DND-41 (cell line): Measurements from ENCODE around the gene SGCB.
A peak's percentile ranks its signal among the peaks of the same experiment; 100 is the strongest.
"Not testable (repeated sequence)": the region's sequence is repeated elsewhere in the genome, so short reads cannot be mapped to it uniquely, and the experiment has no call there.

Experiments
- ATAC-seq: fragments of 200-7000 bp; cut with Tn5 transposase; 3 replicates; pipeline ENCODE4 v1.9.1; 2021; ENCODE audit warnings: low read depth; ENCODE audit not compliant: insufficient read depth
- DNase-seq: peaks from one replicate; pipeline ENCODE4 v3.0.0-alpha.2; 2020
- H2AFZ ChIP-seq: 2 replicates; pipeline ENCODE4 v1.6.0; 2012; ENCODE audit warnings: low read depth, low read length
- H3K27ac ChIP-seq: 2 replicates; pipeline ENCODE4 v1.5.1; 2012; ENCODE audit warnings: low read length, inconsistent platforms
- H3K27me3 ChIP-seq: fragments of 200-600 bp; sonication (generic); 2 replicates; pipeline ENCODE4 v1.6.0; 2012; ENCODE audit warnings: low read length, mild to moderate bottlenecking, inconsistent platforms; ENCODE audit not compliant: insufficient read depth, poor library complexity
- H3K36me3 ChIP-seq: 2 replicates; pipeline ENCODE4 v1.5.1; 2012; ENCODE audit warnings: low read length, inconsistent platforms; ENCODE audit not compliant: insufficient read depth
- H3K4me1 ChIP-seq: 2 replicates; pipeline ENCODE4 v1.5.1; 2012; ENCODE audit warnings: mild to moderate bottlenecking, low read length; ENCODE audit not compliant: insufficient read depth
- H3K4me2 ChIP-seq: 2 replicates; pipeline ENCODE4 v1.6.0; 2012; ENCODE audit warnings: mild to moderate bottlenecking, moderate library complexity, low read length, inconsistent platforms; ENCODE audit not compliant: insufficient read depth
- H3K4me3 ChIP-seq, 2 experiments: fragments of 200-600 bp in 1 of 2; shearing (Covaris generic) in 1 of 2; 2 replicates each; pipeline ENCODE4 v1.5.1; 2012 to 2016; ENCODE audit warnings: inconsistent platforms in 2 of 2, low read length in 2 of 2, mild to moderate bottlenecking in 2 of 2, low read depth in 1 of 2, moderate library complexity in 1 of 2
- H3K79me2 ChIP-seq: 2 replicates; pipeline ENCODE4 v1.6.0; 2012; ENCODE audit warnings: low read length, inconsistent platforms; ENCODE audit not compliant: insufficient read depth
- H3K9ac ChIP-seq: 2 replicates; pipeline ENCODE4 v1.6.0; 2012; ENCODE audit warnings: low read depth, mild to moderate bottlenecking, inconsistent platforms, low read length, moderate library complexity
- H3K9me3 ChIP-seq: 2 replicates; pipeline ENCODE4 v1.5.1; 2012; ENCODE audit warnings: low read length, moderate library complexity, mild to moderate bottlenecking, inconsistent platforms; ENCODE audit not compliant: insufficient read depth, severe bottlenecking
- H4K20me1 ChIP-seq: 2 replicates; pipeline ENCODE4 v1.6.0; 2012; ENCODE audit warnings: low read length; ENCODE audit not compliant: insufficient read depth
- EZH2 ChIP-seq: IDR thresholded peaks from 3 replicates; pipeline ENCODE4 v1.6.1; 2012; ENCODE audit warnings: borderline replicate concordance, low read depth, mild to moderate bottlenecking, moderate library complexity, low read length, inconsistent platforms; ENCODE audit not compliant: severe bottlenecking
- TF ChIP-seq, protein P1 (sequence below): IDR thresholded peaks from 2 replicates; pipeline ENCODE4 v1.5.1; 2012; ENCODE audit warnings: borderline replicate concordance, low read length, moderate library complexity, mild to moderate bottlenecking; ENCODE audit not compliant: poor library complexity, severe bottlenecking; ENCODE audit errors: extremely low read depth

Gene SGCB, protein sequence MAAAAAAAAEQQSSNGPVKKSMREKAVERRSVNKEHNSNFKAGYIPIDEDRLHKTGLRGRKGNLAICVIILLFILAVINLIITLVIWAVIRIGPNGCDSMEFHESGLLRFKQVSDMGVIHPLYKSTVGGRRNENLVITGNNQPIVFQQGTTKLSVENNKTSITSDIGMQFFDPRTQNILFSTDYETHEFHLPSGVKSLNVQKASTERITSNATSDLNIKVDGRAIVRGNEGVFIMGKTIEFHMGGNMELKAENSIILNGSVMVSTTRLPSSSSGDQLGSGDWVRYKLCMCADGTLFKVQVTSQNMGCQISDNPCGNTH

DNA sequence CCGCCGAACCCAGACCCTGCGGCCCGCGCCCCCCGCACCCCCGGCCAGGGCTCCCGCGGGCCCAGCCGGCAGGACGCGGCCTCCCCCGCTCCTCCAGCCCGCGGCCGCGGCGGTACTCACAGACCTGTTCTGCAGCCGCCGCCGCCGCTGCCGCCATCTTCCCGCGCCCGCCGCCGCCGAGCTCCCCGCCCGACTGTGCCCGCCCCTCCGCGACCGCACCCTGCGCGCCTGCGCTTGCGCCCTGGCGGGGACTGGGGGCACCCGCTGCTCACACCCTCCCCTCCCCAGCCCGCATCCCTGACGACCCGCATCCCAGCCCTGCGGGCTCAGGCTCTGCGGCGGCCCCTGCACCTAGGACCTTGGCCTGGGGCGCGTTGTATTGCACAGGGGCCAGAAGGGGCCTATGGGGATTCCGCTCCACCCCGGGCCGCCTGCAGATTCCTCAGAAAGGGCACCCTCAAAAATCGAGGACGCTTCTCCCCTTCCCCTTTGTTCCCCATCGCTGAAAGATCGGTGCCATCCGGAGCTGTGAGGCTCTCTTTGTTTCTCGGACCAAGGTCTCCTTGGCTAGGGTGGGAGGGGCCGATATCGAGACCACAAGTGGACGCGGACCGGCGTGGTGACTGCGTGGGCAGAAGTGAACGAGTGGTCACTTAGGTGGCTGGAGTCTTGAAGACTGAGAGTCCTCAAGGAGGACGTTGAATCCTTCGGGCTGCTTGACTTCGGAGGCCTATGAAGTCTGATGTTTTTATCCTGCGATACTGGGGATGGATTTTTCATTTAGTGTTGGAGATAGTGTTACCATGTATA lies at the start of gene SGCB:
SGCB (minus strand) TSS at position 197 of the 810 bp plus-strand sequence; CDS start at position 157, 40 bp downstream.
- ATAC-seq (peak; percentile 91), DNase-seq (peak; percentile 73)
- Histone ChIP-seq H4K20me1 (no peaks in the 10 kb centered on the region), H2AFZ (peak within 1 kb of the TSS; percentile 84), H3K4me3 (peak within 1 kb of the TSS; percentile 41 to 66; a peak in 3 of 4 replicates), H3K4me1 (peaks cover 21% of the 10 kb centered on the region), H3K36me3 (no peaks in the 10 kb centered on the region), H3K79me2 (peaks cover 22% of the 10 kb centered on the region), H3K9ac (peak within 1 kb of the TSS; percentile 56), H3K27me3 (no peaks in the 10 kb centered on the region), H3K9me3 (no peaks in the 10 kb centered on the region), H3K27ac (peak within 1 kb of the TSS; percentile 46; the same call in 1 of the 2 replicates), H3K4me2 (peak within 1 kb of the TSS; percentile 66)
- TF ChIP-seq, protein P1, sequence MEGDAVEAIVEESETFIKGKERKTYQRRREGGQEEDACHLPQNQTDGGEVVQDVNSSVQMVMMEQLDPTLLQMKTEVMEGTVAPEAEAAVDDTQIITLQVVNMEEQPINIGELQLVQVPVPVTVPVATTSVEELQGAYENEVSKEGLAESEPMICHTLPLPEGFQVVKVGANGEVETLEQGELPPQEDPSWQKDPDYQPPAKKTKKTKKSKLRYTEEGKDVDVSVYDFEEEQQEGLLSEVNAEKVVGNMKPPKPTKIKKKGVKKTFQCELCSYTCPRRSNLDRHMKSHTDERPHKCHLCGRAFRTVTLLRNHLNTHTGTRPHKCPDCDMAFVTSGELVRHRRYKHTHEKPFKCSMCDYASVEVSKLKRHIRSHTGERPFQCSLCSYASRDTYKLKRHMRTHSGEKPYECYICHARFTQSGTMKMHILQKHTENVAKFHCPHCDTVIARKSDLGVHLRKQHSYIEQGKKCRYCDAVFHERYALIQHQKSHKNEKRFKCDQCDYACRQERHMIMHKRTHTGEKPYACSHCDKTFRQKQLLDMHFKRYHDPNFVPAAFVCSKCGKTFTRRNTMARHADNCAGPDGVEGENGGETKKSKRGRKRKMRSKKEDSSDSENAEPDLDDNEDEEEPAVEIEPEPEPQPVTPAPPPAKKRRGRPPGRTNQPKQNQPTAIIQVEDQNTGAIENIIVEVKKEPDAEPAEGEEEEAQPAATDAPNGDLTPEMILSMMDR: no peak
- no peak for TF ChIP-seq EZH2

DNA sequence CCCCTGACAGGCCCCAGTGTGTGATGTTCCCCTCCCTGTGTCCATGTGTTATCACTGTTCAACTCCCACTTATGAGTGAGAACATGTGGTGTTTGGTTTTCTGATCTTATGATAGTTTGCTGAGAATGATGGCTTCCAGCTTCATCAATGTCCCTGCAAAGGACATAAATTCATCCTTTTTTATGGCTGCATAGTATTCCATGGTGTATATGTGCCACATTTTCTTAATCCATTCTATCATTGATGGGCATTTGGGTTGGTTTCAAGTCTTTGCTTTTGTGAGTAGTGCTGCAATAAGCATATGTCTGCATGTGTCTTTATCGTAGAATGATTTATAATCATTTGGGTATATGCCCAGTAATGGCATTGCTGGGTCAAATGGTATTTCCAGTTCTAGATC lies 48.3 kb upstream of the SGCB start:
- H3K4me2 ChIP-seq, DNase-seq, H4K20me1 ChIP-seq, H3K9ac ChIP-seq, H3K4me3 ChIP-seq, H3K79me2 ChIP-seq, H3K27ac ChIP-seq, H2AFZ ChIP-seq, ATAC-seq, H3K9me3 ChIP-seq, H3K27me3 ChIP-seq, H3K4me1 ChIP-seq, H3K36me3 ChIP-seq: not testable (repeated sequence)

DNA sequence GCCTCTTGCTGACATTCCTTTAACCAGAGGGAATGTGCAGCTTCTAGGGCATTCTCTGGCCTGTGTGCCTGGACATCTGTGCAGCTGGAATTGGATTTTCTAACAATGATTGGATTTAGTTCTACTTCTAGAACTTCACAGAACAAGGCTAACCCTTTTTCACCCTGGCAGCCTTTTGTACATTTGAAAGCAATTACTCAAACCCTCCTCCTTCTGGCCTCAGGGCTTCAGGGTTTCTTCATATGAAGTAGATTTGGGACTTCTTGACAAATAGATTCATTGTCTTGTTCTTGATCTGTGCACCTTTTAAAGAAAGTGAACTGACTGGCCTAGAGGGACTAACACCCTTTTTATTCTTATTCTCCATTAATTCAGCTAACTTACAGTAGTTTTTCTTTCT lies 43.1 kb upstream of the SGCB start:
- no peak for ATAC-seq
- no peak overlapping the region for H3K4me3 ChIP-seq

More for the DNA sequence above, 43.1 kb upstream of the SGCB start:
- Histone ChIP-seq H3K27ac (no peak overlapping the region), H3K27me3 (no peaks in the 10 kb centered on the region), H3K36me3 (no peaks in the 10 kb centered on the region), H3K9me3 (no peaks in the 10 kb centered on the region), H3K4me1 (no peaks in the 10 kb centered on the region), H3K4me2 (no peak overlapping the region), H2AFZ (no peak overlapping the region), H3K9ac (no peak overlapping the region), H3K79me2 (no peaks in the 10 kb centered on the region), H4K20me1 (no peaks in the 10 kb centered on the region)
- DNase-seq: no peak
- TF ChIP-seq EZH2: no peak
- TF ChIP-seq, protein P1: no peak
